ENCODE measurements around the gene SAMD4A.

Gene SAMD4A

DNA sequence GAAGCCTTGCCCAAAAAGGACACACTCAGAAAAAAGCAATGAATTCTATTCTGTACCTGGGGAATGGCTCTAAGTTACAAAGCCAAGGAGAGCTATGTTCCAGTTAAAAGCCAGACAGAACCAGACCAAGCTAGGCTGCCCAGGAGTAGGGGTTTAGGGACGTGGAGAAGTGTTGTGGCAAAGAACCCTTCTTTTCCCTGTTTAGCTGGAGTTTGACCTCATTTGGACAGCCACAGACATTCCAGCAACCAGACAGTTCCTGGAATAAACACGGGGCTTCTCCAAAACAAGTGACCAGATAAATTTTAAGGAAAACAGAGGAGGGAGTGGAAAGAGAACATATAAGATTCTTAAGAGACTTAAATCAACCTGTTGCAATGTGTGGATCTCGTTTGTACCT lies 273.4 kb downstream of the SAMD4A start:
- no peak for DNase-seq

- DNase-seq, result no peak
Measured at GRCh38 chr14:54840798-54841197, 273.9 kb downstream of the SAMD4A start.

All from GOT3 (cell line).